K562 (cell line): Measurements from ENCODE around the gene PRR16. TPM values are rescaled to one million over a fixed set of nuclear protein-coding genes. Genes with fewer than 3 reads are reported as not detected.

ENCODE experiments used
- BRD9 ChIP-seq: fragments of 450-650 bp; IDR thresholded peaks from 2 replicates; pipeline ENCODE4 v1.6.1; 2018; ENCODE audit warnings: low read depth; ENCODE audit not compliant: partially characterized antibody
- COPS2 ChIP-seq: fragments of 450-650 bp; conservative IDR thresholded peaks from 2 replicates; pipeline ENCODE4 v1.6.1; 2016; ENCODE audit warnings: mild to moderate bottlenecking, moderate library complexity
- DPF2 ChIP-seq: fragments of 450-650 bp; IDR thresholded peaks from 2 replicates; pipeline ENCODE4 v1.6.1; 2016
- FOS ChIP-seq: IDR thresholded peaks from 3 replicates; pipeline ENCODE4 v1.6.1; 2011; ENCODE audit not compliant: insufficient read length; ENCODE audit errors: extremely low read depth
- FUS ChIP-seq: fragments of 200-400 bp; formaldehyde crosslinking; optimal IDR thresholded peaks from 2 replicates; pipeline ENCODE3; 2017; ENCODE audit warnings: low read depth, low read length
- GTF2F1 ChIP-seq: IDR thresholded peaks from 2 replicates; pipeline ENCODE4 v1.6.1; 2011; ENCODE audit warnings: low read depth, low read length, improper control_type of control experiment
- HMG20B ChIP-seq: fragments of 250-450 bp; sonication (Bioruptor Pico); IDR thresholded peaks from 2 replicates; pipeline ENCODE4 v1.5.0; 2021; ENCODE audit warnings: mild to moderate bottlenecking
- NFATC3 ChIP-seq: fragments of 450-650 bp; IDR thresholded peaks from 2 replicates; pipeline ENCODE4 v1.6.1; 2017; ENCODE audit warnings: mild to moderate bottlenecking
- NR1H2 ChIP-seq: sonication (generic); formaldehyde crosslinking; IDR thresholded peaks from 2 replicates; pipeline ENCODE4 v1.4.0; 2020; ENCODE audit warnings: mild to moderate bottlenecking, missing genetic modification reagents
- POLR2G ChIP-seq: fragments of 200-400 bp; formaldehyde crosslinking; IDR thresholded peaks from 2 replicates; pipeline ENCODE4 v1.6.1; 2017; ENCODE audit warnings: low read depth, mild to moderate bottlenecking, antibody characterized with exemption, low read length, moderate library complexity
- RB1 ChIP-seq: fragments of 450-650 bp; IDR thresholded peaks from 2 replicates; pipeline ENCODE4 v1.6.1; 2017; ENCODE audit warnings: low read depth, mild to moderate bottlenecking
- RFX7 ChIP-seq: fragments of 250-450 bp; sonication (Bioruptor Pico); IDR thresholded peaks from 2 replicates; pipeline ENCODE4 v1.5.1; 2021; ENCODE audit warnings: mild to moderate bottlenecking
- SNRNP70 ChIP-seq: fragments of 200-400 bp; formaldehyde crosslinking; optimal IDR thresholded peaks from 2 replicates; pipeline ENCODE3; 2017; ENCODE audit warnings: low read depth, low read length
- TAL1 ChIP-seq: fragments of 450-650 bp; IDR thresholded peaks from 2 replicates; pipeline ENCODE4 v1.6.1; 2016; ENCODE audit warnings: mild to moderate bottlenecking
- TFAM ChIP-seq: fragments of 250-450 bp; sonication (Bioruptor Pico); conservative IDR thresholded peaks from 2 replicates; pipeline ENCODE4 v1.5.0; 2021; ENCODE audit warnings: mild to moderate bottlenecking, moderate library complexity
- ZNF324 ChIP-seq: fragments of 250-450 bp; sonication (Bioruptor Pico); IDR thresholded peaks from 2 replicates; pipeline ENCODE4 v1.4.0; 2020; ENCODE audit warnings: mild to moderate bottlenecking
- ZNF57 ChIP-seq: fragments of 450-650 bp; formaldehyde crosslinking; IDR thresholded peaks from 2 replicates; pipeline ENCODE4 v1.4.0; 2020; ENCODE audit warnings: mild to moderate bottlenecking, moderate library complexity
- polyA plus RNA-seq, 8 experiments: library from polyadenylated mRNA; depleted of rRNA in 4 of 8; stranded (reverse) in 5 of 8; unstranded in 3 of 8; fragments of >200 nt; fragmentation: Nextera tagmentation in 2 of 8; fragmentation: Illumina TruSeq in 1 of 8; extraction: Ambion mirVana in 2 of 8; extraction: Trizol in 1 of 8; gene quantifications; 2 replicates each; pipeline versions ENCODE4 v1.2.1 to v1.2.3, GENCODE V29; 2011 to 2014; ENCODE audit warnings: inconsistent platforms in 1 of 8, missing spikeins in 1 of 8
- total RNA-seq, 7 experiments: library from RNA; depleted of rRNA in 6 of 7; stranded (reverse); fragments of >200 nt in 6 of 7; fragmentation: Illumina TruSeq in 2 of 7; extraction: Trizol in 2 of 7; gene quantifications; 2 replicates each; pipeline versions ENCODE4 v1.2.1 to v1.2.3, GENCODE V29; 2011 to 2021; ENCODE audit warnings: low replicate concordance in 1 of 7
- TF ChIP-seq, protein P1 (sequence below): fragments of 450-650 bp; IDR thresholded peaks from 2 replicates; pipeline ENCODE4 v1.6.1; 2018; ENCODE audit warnings: mild to moderate bottlenecking, low read depth; ENCODE audit not compliant: partially characterized antibody
- TF ChIP-seq, protein P2 (sequence below): fragments of 250-450 bp; sonication (Bioruptor Pico); IDR thresholded peaks from 2 replicates; pipeline ENCODE4 v1.8.0; 2021; ENCODE audit warnings: moderate library complexity, mild to moderate bottlenecking, inconsistent platforms
- TF ChIP-seq, protein P3 (sequence below): fragments of 450-650 bp; IDR thresholded peaks from 2 replicates; pipeline ENCODE4 v1.6.1; 2016; ENCODE audit warnings: borderline replicate concordance
- TF ChIP-seq, protein P4 (sequence below): fragments of 450-650 bp; IDR thresholded peaks from 2 replicates; pipeline ENCODE4 v1.6.1; 2016; ENCODE audit warnings: antibody characterized with exemption
- TF ChIP-seq, protein P5 (sequence below): sonication (generic); formaldehyde crosslinking; IDR thresholded peaks from 2 replicates; pipeline ENCODE4 v1.5.0; 2020; ENCODE audit warnings: missing genetic modification reagents
- TF ChIP-seq, protein P6 (sequence below), 3 experiments: IDR thresholded peaks in 2 of 3; conservative IDR thresholded peaks in 1 of 3; 2 replicates each; pipeline ENCODE4 v1.5.1; 2011 to 2012; ENCODE audit warnings: low read length in 3 of 3, mild to moderate bottlenecking in 3 of 3, control low read depth in 2 of 3, improper control_type of control experiment in 1 of 3, inconsistent platforms in 1 of 3, low read depth in 1 of 3, mixed read lengths in 1 of 3, moderate library complexity in 1 of 3; ENCODE audit not compliant: insufficient read depth in 2 of 3

PRR16 gene
- total and polyA plus RNA-seq, 9 of the 15 experiments (the other 6 are each of a cell fraction or from before 2014, with no cell fraction given) = 0.61 to 10.1 (median 3.3) TPM

DNA sequence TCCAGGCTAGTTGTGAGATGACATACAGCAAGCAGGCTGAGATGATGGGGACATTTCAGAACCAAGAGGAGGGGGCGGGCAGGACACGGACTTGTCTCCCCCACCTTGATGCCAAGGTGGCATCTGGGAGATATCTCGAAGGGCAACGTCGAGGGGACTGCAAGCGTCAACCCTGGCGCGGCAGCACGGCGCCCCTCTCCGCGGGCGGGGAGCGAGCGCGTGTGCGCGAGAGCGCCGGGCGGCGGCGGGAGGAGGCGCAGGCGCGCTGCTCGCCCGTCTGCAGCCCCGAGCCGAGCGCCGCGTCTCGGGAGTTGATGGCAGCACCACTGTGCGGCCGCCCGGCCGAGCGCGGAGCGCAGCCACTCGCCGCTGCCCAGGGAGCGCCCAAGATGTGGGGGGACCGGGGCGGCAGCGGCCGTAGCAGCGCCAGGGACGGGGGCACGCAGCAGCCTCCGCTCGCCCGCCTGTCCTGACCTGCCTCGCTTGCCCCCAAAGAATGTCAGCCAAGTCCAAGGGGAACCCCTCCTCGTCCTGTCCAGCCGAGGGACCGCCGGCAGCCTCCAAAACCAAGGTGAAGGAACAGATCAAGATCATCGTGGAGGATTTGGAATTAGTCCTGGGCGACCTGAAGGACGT, at the start of gene PRR16 (continued):
- TF ChIP-seq, protein P1, sequence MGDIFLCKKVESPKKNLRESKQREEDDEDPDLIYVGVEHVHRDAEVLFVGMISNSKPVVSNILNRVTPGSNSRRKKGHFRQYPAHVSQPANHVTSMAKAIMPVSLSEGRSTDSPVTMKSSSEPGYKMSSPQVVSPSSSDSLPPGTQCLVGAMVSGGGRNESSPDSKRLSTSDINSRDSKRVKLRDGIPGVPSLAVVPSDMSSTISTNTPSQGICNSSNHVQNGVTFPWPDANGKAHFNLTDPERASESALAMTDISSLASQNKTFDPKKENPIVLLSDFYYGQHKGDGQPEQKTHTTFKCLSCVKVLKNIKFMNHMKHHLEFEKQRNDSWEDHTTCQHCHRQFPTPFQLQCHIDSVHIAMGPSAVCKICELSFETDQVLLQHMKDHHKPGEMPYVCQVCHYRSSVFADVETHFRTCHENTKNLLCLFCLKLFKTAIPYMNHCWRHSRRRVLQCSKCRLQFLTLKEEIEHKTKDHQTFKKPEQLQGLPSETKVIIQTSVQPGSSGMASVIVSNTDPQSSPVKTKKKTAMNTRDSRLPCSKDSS = no peak
- TF ChIP-seq TFAM (CRISPR knock-in tag) = no peak
- TF ChIP-seq, protein P2, sequence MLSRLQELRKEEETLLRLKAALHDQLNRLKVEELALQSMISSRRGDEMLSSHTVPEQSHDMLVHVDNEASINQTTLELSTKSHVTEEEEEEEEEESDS (CRISPR knock-in tag) = no peak
- TF ChIP-seq ZNF57 (CRISPR knock-in tag) = no peak
- TF ChIP-seq, protein P3, sequence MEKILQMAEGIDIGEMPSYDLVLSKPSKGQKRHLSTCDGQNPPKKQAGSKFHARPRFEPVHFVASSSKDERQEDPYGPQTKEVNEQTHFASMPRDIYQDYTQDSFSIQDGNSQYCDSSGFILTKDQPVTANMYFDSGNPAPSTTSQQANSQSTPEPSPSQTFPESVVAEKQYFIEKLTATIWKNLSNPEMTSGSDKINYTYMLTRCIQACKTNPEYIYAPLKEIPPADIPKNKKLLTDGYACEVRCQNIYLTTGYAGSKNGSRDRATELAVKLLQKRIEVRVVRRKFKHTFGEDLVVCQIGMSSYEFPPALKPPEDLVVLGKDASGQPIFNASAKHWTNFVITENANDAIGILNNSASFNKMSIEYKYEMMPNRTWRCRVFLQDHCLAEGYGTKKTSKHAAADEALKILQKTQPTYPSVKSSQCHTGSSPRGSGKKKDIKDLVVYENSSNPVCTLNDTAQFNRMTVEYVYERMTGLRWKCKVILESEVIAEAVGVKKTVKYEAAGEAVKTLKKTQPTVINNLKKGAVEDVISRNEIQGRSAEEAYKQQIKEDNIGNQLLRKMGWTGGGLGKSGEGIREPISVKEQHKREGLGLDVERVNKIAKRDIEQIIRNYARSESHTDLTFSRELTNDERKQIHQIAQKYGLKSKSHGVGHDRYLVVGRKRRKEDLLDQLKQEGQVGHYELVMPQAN = no peak
- no peak for TF ChIP-seq ZNF324 (CRISPR knock-in tag)
- TF ChIP-seq, protein P4, sequence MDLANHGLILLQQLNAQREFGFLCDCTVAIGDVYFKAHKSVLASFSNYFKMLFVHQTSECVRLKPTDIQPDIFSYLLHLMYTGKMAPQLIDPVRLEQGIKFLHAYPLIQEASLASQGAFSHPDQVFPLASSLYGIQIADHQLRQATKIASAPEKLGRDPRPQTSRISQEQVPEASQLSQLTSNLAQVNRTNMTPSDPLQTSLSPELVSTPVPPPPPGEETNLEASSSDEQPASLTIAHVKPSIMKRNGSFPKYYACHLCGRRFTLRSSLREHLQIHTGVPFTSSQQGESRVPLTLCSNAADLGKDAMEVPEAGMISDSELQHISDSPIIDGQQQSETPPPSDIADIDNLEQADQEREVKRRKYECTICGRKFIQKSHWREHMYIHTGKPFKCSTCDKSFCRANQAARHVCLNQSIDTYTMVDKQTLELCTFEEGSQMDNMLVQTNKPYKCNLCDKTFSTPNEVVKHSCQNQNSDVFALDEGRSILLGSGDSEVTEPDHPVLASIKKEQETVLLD = no peak
- TF ChIP-seq COPS2 = no peak
- no peak for TF ChIP-seq NFATC3
- TF ChIP-seq RFX7 (CRISPR knock-in tag) = no peak
- TF ChIP-seq SNRNP70 = no peak
- TF ChIP-seq DPF2 = no peak
- no peak for TF ChIP-seq HMG20B
- peak; percentile 44; the same call in 1 of the 2 replicates for TF ChIP-seq RB1
- no peak for TF ChIP-seq TAL1
- no peak for TF ChIP-seq FOS
- TF ChIP-seq, protein P5, sequence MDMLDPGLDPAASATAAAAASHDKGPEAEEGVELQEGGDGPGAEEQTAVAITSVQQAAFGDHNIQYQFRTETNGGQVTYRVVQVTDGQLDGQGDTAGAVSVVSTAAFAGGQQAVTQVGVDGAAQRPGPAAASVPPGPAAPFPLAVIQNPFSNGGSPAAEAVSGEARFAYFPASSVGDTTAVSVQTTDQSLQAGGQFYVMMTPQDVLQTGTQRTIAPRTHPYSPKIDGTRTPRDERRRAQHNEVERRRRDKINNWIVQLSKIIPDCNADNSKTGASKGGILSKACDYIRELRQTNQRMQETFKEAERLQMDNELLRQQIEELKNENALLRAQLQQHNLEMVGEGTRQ (CRISPR knock-in tag) = no peak
- TF ChIP-seq BRD9 = no peak
- peak; percentile 54; the same call in 1 of the 2 replicates for TF ChIP-seq POLR2G
- TF ChIP-seq FUS = no peak
- TF ChIP-seq GTF2F1 = no peak
- TF ChIP-seq, protein P6, sequence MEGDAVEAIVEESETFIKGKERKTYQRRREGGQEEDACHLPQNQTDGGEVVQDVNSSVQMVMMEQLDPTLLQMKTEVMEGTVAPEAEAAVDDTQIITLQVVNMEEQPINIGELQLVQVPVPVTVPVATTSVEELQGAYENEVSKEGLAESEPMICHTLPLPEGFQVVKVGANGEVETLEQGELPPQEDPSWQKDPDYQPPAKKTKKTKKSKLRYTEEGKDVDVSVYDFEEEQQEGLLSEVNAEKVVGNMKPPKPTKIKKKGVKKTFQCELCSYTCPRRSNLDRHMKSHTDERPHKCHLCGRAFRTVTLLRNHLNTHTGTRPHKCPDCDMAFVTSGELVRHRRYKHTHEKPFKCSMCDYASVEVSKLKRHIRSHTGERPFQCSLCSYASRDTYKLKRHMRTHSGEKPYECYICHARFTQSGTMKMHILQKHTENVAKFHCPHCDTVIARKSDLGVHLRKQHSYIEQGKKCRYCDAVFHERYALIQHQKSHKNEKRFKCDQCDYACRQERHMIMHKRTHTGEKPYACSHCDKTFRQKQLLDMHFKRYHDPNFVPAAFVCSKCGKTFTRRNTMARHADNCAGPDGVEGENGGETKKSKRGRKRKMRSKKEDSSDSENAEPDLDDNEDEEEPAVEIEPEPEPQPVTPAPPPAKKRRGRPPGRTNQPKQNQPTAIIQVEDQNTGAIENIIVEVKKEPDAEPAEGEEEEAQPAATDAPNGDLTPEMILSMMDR (IDR thresholded peaks at IDR 0.05 in 2 of 3, conservative IDR thresholded peaks at IDR 0.05 in 1 of 3; ENCODE audit: insufficient read depth in 2 of 3, low read depth in 1 of 3, low read length in 3 of 3) = peak; percentile 4 to 57 (median 11); a peak in 1 of 6 replicates
- TF ChIP-seq NR1H2 (CRISPR knock-in tag) = no peak
